ENCODE results near the gene PDXDC1. TPM values are rescaled to one million over a fixed set of nuclear protein-coding genes. Genes with fewer than 3 reads are reported as not detected.
"Not testable (repeated sequence)": the region's sequence is repeated elsewhere in the genome, so short reads cannot be mapped to it uniquely, and the experiment has no call there.

PDXDC1 gene
- total RNA-seq, 1 experiment from 2014 or later: 62.6 TPM

GRCh38 chr16:15154650-15155562 is 180.1 kb downstream of the PDXDC1 start:
- POLR2A ChIA-PET (ENCODE audit: unreplicated experiment); H3K9me2 ChIP-seq (replicated peaks; ENCODE audit: low read length); H3K27ac ChIP-seq (ENCODE audit: low read length); H3K79me2 ChIP-seq (ENCODE audit: low read length); H3F3A ChIP-seq (ENCODE audit: low read length, unreplicated experiment); H4K20me1 ChIP-seq (ENCODE audit: low read length); intact Hi-C loops (cut with micrococcal nuclease); H3K4me1 ChIP-seq (ENCODE audit: insufficient read depth, low read length); H3K9ac ChIP-seq (ENCODE audit: low read length); CTCF ChIA-PET; BruUV-seq (replicated peaks); H3K27me3 ChIP-seq (ENCODE audit: low read length); H3K9me3 ChIP-seq (ENCODE audit: low read length); H3K36me3 ChIP-seq (ENCODE audit: low read depth, low read length): not testable (repeated sequence)
- Histone ChIP-seq H2AFZ (ENCODE audit: low read length) (peak overlapping the region; percentile 63; the same call in 1 of the 2 replicates), H3K4me3 (ENCODE audit: low read length) (peak overlapping the region; percentile 52; the same call in 1 of the 2 replicates), H3K4me2 (ENCODE audit: low read length) (peak overlapping the region; percentile 57; the same call in 1 of the 2 replicates)
- peak; percentile 86 for DNase-seq
- peak; percentile 84 for ATAC-seq

- H3K27me3 ChIP-seq (ENCODE audit: low read length); H3K9me2 ChIP-seq (replicated peaks; ENCODE audit: low read length); H3K9me3 ChIP-seq (ENCODE audit: low read length); H4K20me1 ChIP-seq (ENCODE audit: low read length); H3K4me3 ChIP-seq (ENCODE audit: low read length); H3K4me1 ChIP-seq (ENCODE audit: insufficient read depth, low read length); H3K4me2 ChIP-seq (ENCODE audit: low read length); CTCF ChIA-PET; H2AFZ ChIP-seq (ENCODE audit: low read length); H3K9ac ChIP-seq (ENCODE audit: low read length); POLR2A ChIA-PET (ENCODE audit: unreplicated experiment); ATAC-seq; DNase-seq; intact Hi-C loops (cut with micrococcal nuclease); H3K79me2 ChIP-seq (ENCODE audit: low read length); H3K27ac ChIP-seq (ENCODE audit: low read length); H3F3A ChIP-seq (ENCODE audit: low read length, unreplicated experiment); H3K36me3 ChIP-seq (ENCODE audit: low read depth, low read length); BruUV-seq (replicated peaks): not testable (repeated sequence)
Measured at GRCh38 chr16:15157644-15158043, 182.8 kb downstream of the PDXDC1 start.

- H3K4me3 ChIP-seq (ENCODE audit: low read length); H3K36me3 ChIP-seq (ENCODE audit: low read depth, low read length); H3K27ac ChIP-seq (ENCODE audit: low read length): not testable (repeated sequence)
Measured at GRCh38 chr16:15159671-15160070, 184.8 kb downstream of the PDXDC1 start.

GRCh38 chr16:15160571-15160970 is 185.7 kb downstream of the PDXDC1 start:
- H3F3A ChIP-seq (ENCODE audit: low read length, unreplicated experiment); CTCF ChIA-PET: not testable (repeated sequence)

More at GRCh38 chr16:15159671-15160070, 184.8 kb downstream of the PDXDC1 start:
- H4K20me1 ChIP-seq (ENCODE audit: low read length); H3K9me2 ChIP-seq (replicated peaks; ENCODE audit: low read length); H3K4me1 ChIP-seq (ENCODE audit: insufficient read depth, low read length); ATAC-seq; H2AFZ ChIP-seq (ENCODE audit: low read length); H3F3A ChIP-seq (ENCODE audit: low read length, unreplicated experiment); CTCF ChIA-PET; H3K27me3 ChIP-seq (ENCODE audit: low read length); H3K9me3 ChIP-seq (ENCODE audit: low read length); DNase-seq; H3K4me2 ChIP-seq (ENCODE audit: low read length); POLR2A ChIA-PET (ENCODE audit: unreplicated experiment); H3K79me2 ChIP-seq (ENCODE audit: low read length); H3K9ac ChIP-seq (ENCODE audit: low read length); BruUV-seq (replicated peaks); intact Hi-C loops (cut with micrococcal nuclease): not testable (repeated sequence)

GRCh38 chr16:15163055-15163454 is 188.2 kb downstream of the PDXDC1 start:
- H3F3A ChIP-seq (ENCODE audit: low read length, unreplicated experiment); H3K79me2 ChIP-seq (ENCODE audit: low read length); H3K27ac ChIP-seq (ENCODE audit: low read length); H3K9ac ChIP-seq (ENCODE audit: low read length); H4K20me1 ChIP-seq (ENCODE audit: low read length); intact Hi-C loops (cut with micrococcal nuclease); H3K4me1 ChIP-seq (ENCODE audit: insufficient read depth, low read length); CTCF ChIA-PET; DNase-seq; H3K4me3 ChIP-seq (ENCODE audit: low read length); ATAC-seq; H3K9me2 ChIP-seq (replicated peaks; ENCODE audit: low read length); H3K36me3 ChIP-seq (ENCODE audit: low read depth, low read length); POLR2A ChIA-PET (ENCODE audit: unreplicated experiment); H3K9me3 ChIP-seq (ENCODE audit: low read length); H3K4me2 ChIP-seq (ENCODE audit: low read length); BruUV-seq (replicated peaks); H2AFZ ChIP-seq (ENCODE audit: low read length); H3K27me3 ChIP-seq (ENCODE audit: low read length): not testable (repeated sequence)

More at GRCh38 chr16:15160571-15160970, 185.7 kb downstream of the PDXDC1 start:
- POLR2A ChIA-PET (ENCODE audit: unreplicated experiment); H4K20me1 ChIP-seq (ENCODE audit: low read length); ATAC-seq; H3K9me2 ChIP-seq (replicated peaks; ENCODE audit: low read length); intact Hi-C loops (cut with micrococcal nuclease); H3K27me3 ChIP-seq (ENCODE audit: low read length); H3K27ac ChIP-seq (ENCODE audit: low read length); H3K9ac ChIP-seq (ENCODE audit: low read length); H3K4me3 ChIP-seq (ENCODE audit: low read length); H2AFZ ChIP-seq (ENCODE audit: low read length); H3K4me2 ChIP-seq (ENCODE audit: low read length); BruUV-seq (replicated peaks); H3K9me3 ChIP-seq (ENCODE audit: low read length); H3K79me2 ChIP-seq (ENCODE audit: low read length); H3K36me3 ChIP-seq (ENCODE audit: low read depth, low read length); DNase-seq; H3K4me1 ChIP-seq (ENCODE audit: insufficient read depth, low read length): not testable (repeated sequence)

- ATAC-seq; BruUV-seq (replicated peaks); POLR2A ChIA-PET (ENCODE audit: unreplicated experiment): not testable (repeated sequence)
Measured at GRCh38 chr16:15166177-15166576, 191.4 kb downstream of the PDXDC1 start.

More at GRCh38 chr16:15166177-15166576, 191.4 kb downstream of the PDXDC1 start:
- CTCF ChIA-PET; H3K36me3 ChIP-seq (ENCODE audit: low read depth, low read length); H3K27ac ChIP-seq (ENCODE audit: low read length); intact Hi-C loops (cut with micrococcal nuclease); H3K9me2 ChIP-seq (replicated peaks; ENCODE audit: low read length); H3K4me1 ChIP-seq (ENCODE audit: insufficient read depth, low read length); H3F3A ChIP-seq (ENCODE audit: low read length, unreplicated experiment); H3K4me2 ChIP-seq (ENCODE audit: low read length); H2AFZ ChIP-seq (ENCODE audit: low read length); H4K20me1 ChIP-seq (ENCODE audit: low read length); H3K9ac ChIP-seq (ENCODE audit: low read length); DNase-seq; H3K27me3 ChIP-seq (ENCODE audit: low read length); H3K9me3 ChIP-seq (ENCODE audit: low read length); H3K79me2 ChIP-seq (ENCODE audit: low read length); H3K4me3 ChIP-seq (ENCODE audit: low read length): not testable (repeated sequence)
